Esophagus squamous epithelium (tissue), 4 donors: ENCODE results near the gene PLTP.

Experiments
- CTCF ChIP-seq, 6 experiments: fragments of 450-650 bp in 4 of 6; fragments of 200-600 bp in 2 of 6; sonication (generic) in 2 of 6; IDR thresholded peaks; one replicate each; pipeline ENCODE4 v1.5.1; 2016 to 2019; ENCODE audit warnings: antibody characterized with exemption in 6 of 6, mild to moderate bottlenecking in 4 of 6, moderate library complexity in 4 of 6
- POLR2A ChIP-seq, 4 donors: fragments of 450-650 bp; IDR thresholded peaks; one replicate each; pipeline ENCODE4 v1.6.1; 2017; ENCODE audit warnings: antibody characterized with exemption in 4 of 4, mild to moderate bottlenecking in 4 of 4, moderate library complexity in 3 of 4

GRCh38 chr20:45892049-45892825 lies 19.7 kb downstream of the PLTP start:
- TF ChIP-seq POLR2A (IDR thresholded peaks at IDR 0.05): no peak
- peak in 1 of 6 experiments; percentile 5 for TF ChIP-seq CTCF (IDR thresholded peaks at IDR 0.05)
